GM23338 (cell line): ENCODE data around the gene ENTPD3. TPM values are rescaled to one million over a fixed set of nuclear protein-coding genes. Genes with fewer than 3 reads are reported as not detected.

Experiments used
- ATAC-seq: fragments of 200-7000 bp; cut with Tn5 transposase; 3 replicates; pipeline ENCODE4 v1.9.1; 2020
- DNase-seq: peaks from one replicate; pipeline ENCODE4 v3.0.0-alpha.2; 2015; ENCODE audit warnings: low spot score
- H2AFZ ChIP-seq: fragments of 200-600 bp; sonication (generic); 2 replicates; pipeline ENCODE4 v1.8.0; 2016; ENCODE audit warnings: antibody characterized with exemption, mild to moderate bottlenecking, moderate library complexity
- H3F3A ChIP-seq: fragments of 200-600 bp; sonication (generic); replicated peaks from 2 replicates; pipeline ENCODE4 v1.8.0; 2017; ENCODE audit warnings: antibody characterized with exemption, mixed run types, low read depth
- H3K27ac ChIP-seq: fragments of 200-600 bp; sonication (generic); 2 replicates; pipeline ENCODE4 v1.6.1; 2016; ENCODE audit warnings: low read depth
- H3K27me3 ChIP-seq: fragments of 200-600 bp; sonication (generic); 2 replicates; pipeline ENCODE4 v1.8.0; 2016; ENCODE audit warnings: mild to moderate bottlenecking, mixed run types, moderate library complexity; ENCODE audit not compliant: insufficient read depth
- H3K36me3 ChIP-seq: fragments of 200-600 bp; sonication (generic); 2 replicates; pipeline ENCODE4 v1.8.0; 2016; ENCODE audit warnings: mild to moderate bottlenecking; ENCODE audit not compliant: insufficient read depth
- H3K4me1 ChIP-seq: fragments of 200-600 bp; sonication (generic); 2 replicates; pipeline ENCODE4 v1.8.0; 2016; ENCODE audit warnings: mild to moderate bottlenecking, moderate library complexity; ENCODE audit not compliant: insufficient read depth
- H3K4me2 ChIP-seq: fragments of 200-600 bp; sonication (generic); 2 replicates; pipeline ENCODE4 v1.7.1; 2017; ENCODE audit warnings: mixed run types
- H3K4me3 ChIP-seq: fragments of 200-600 bp; sonication (generic); 2 replicates; pipeline ENCODE4 v1.6.1; 2016; ENCODE audit warnings: mixed run types
- H3K79me2 ChIP-seq: fragments of 200-600 bp; sonication (generic); replicated peaks from 2 replicates; pipeline ENCODE4 v1.8.0; 2017; ENCODE audit warnings: mild to moderate bottlenecking; ENCODE audit not compliant: insufficient read depth
- H3K9me2 ChIP-seq: fragments of 200-600 bp; sonication (generic); 2 replicates; pipeline ENCODE4 v1.8.0; 2017; ENCODE audit not compliant: insufficient read depth
- H4K20me1 ChIP-seq: fragments of 200-600 bp; sonication (generic); replicated peaks from 2 replicates; pipeline ENCODE4 v1.8.0; 2017; ENCODE audit warnings: mild to moderate bottlenecking; ENCODE audit not compliant: insufficient read depth
- H3K27ac Mint-ChIP-seq: 2 replicates; pipeline ENCODE4 v1.8.0; 2020; ENCODE audit warnings: inconsistent platforms, mild to moderate bottlenecking, moderate library complexity, mixed read lengths
- H3K27me3 Mint-ChIP-seq: 3 replicates; pipeline ENCODE4 v1.8.0; 2022; ENCODE audit warnings: low read depth, mild to moderate bottlenecking, moderate library complexity, mixed read lengths, inconsistent platforms; ENCODE audit not compliant: insufficient read depth, poor library complexity
- H3K36me3 Mint-ChIP-seq: 3 replicates; pipeline ENCODE4 v1.8.0; 2021; ENCODE audit warnings: low read depth, mild to moderate bottlenecking, inconsistent platforms, moderate library complexity, mixed read lengths
- H3K4me1 Mint-ChIP-seq: 3 replicates; pipeline ENCODE4 v1.8.0; 2020; ENCODE audit warnings: mild to moderate bottlenecking, inconsistent platforms, mixed read lengths
- H3K4me3 Mint-ChIP-seq: 3 replicates; pipeline ENCODE4 v1.8.0; 2021; ENCODE audit warnings: moderate library complexity, mild to moderate bottlenecking, inconsistent platforms, mixed read lengths
- H3K9me3 Mint-ChIP-seq: 3 replicates; pipeline ENCODE4 v1.8.0; 2020; ENCODE audit warnings: moderate library complexity, mild to moderate bottlenecking, inconsistent platforms, mixed read lengths
- ETS1 ChIP-seq: IDR thresholded peaks from 2 replicates; pipeline ENCODE4 v1.6.1; 2016; ENCODE audit warnings: antibody characterized with exemption
- EZH2 ChIP-seq: fragments of 200-600 bp; sonication (generic); IDR thresholded peaks from one replicate; pipeline ENCODE4 v1.8.0; 2017; ENCODE audit warnings: antibody characterized with exemption, mild to moderate bottlenecking, low read depth; ENCODE audit not compliant: unreplicated experiment
- EZH2phosphoT487 ChIP-seq: fragments of 200-600 bp; sonication (generic); IDR thresholded peaks from one replicate; pipeline ENCODE4 v1.8.1; 2018; ENCODE audit warnings: antibody characterized with exemption; ENCODE audit not compliant: unreplicated experiment
- JUNB ChIP-seq: IDR thresholded peaks from one replicate; pipeline ENCODE4 v1.6.1; 2016; ENCODE audit warnings: antibody characterized with exemption; ENCODE audit not compliant: unreplicated experiment
- NANOG ChIP-seq: IDR thresholded peaks from 2 replicates; pipeline ENCODE4 v1.6.1; 2016; ENCODE audit warnings: antibody characterized with exemption, borderline replicate concordance
- POLR2AphosphoS5 ChIP-seq: IDR thresholded peaks from 2 replicates; pipeline ENCODE4 v1.6.1; 2016; ENCODE audit warnings: antibody characterized with exemption, low read depth
- STAT1 ChIP-seq: IDR thresholded peaks from one replicate; pipeline ENCODE4 v1.6.1; 2016; ENCODE audit warnings: antibody characterized with exemption; ENCODE audit not compliant: unreplicated experiment
- ZNF114 ChIP-seq: fragments of 250-450 bp; sonication (Bioruptor Pico); IDR thresholded peaks from 2 replicates; pipeline ENCODE4 v1.5.0; 2020; ENCODE audit warnings: mild to moderate bottlenecking, moderate library complexity
- ZNF331 ChIP-seq: fragments of 250-450 bp; sonication (Bioruptor Pico); IDR thresholded peaks from 2 replicates; pipeline ENCODE4 v1.5.0; 2020; ENCODE audit warnings: low read depth, mild to moderate bottlenecking, moderate library complexity
- long read RNA-seq: library from polyadenylated mRNA; unstranded; transcript quantifications from one replicate; pipeline ENCODE4 v2.0.0, GENCODE V29; 2020; ENCODE audit not compliant: unreplicated experiment
- polyA plus RNA-seq: library from polyadenylated mRNA; unstranded; fragments of >200 nt; fragmentation: Nextera tagmentation; extraction: Ambion mirVana; gene quantifications from 2 replicates; pipeline ENCODE4 v1.2.1, GENCODE V29; 2016
- total RNA-seq: library from RNA; depleted of rRNA; stranded (reverse); fragments of >200 nt; shearing (Covaris generic); gene quantifications from 2 replicates; pipeline ENCODE4 v1.2.3, GENCODE V29; 2014; rRNA removed
- TF ChIP-seq, protein P1 (sequence below): fragments of 250-450 bp; sonication (Bioruptor Pico); IDR thresholded peaks from 2 replicates; pipeline ENCODE4 v1.5.0; 2020; ENCODE audit warnings: mild to moderate bottlenecking, moderate library complexity

Gene ENTPD3, protein sequence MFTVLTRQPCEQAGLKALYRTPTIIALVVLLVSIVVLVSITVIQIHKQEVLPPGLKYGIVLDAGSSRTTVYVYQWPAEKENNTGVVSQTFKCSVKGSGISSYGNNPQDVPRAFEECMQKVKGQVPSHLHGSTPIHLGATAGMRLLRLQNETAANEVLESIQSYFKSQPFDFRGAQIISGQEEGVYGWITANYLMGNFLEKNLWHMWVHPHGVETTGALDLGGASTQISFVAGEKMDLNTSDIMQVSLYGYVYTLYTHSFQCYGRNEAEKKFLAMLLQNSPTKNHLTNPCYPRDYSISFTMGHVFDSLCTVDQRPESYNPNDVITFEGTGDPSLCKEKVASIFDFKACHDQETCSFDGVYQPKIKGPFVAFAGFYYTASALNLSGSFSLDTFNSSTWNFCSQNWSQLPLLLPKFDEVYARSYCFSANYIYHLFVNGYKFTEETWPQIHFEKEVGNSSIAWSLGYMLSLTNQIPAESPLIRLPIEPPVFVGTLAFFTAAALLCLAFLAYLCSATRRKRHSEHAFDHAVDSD
- 0.63 and 0.74 TPM in 2 replicates for total RNA-seq
- polyA plus RNA-seq: 0.19 and 0.32 TPM in 2 replicates
- long read RNA-seq: 0 reads

DNA sequence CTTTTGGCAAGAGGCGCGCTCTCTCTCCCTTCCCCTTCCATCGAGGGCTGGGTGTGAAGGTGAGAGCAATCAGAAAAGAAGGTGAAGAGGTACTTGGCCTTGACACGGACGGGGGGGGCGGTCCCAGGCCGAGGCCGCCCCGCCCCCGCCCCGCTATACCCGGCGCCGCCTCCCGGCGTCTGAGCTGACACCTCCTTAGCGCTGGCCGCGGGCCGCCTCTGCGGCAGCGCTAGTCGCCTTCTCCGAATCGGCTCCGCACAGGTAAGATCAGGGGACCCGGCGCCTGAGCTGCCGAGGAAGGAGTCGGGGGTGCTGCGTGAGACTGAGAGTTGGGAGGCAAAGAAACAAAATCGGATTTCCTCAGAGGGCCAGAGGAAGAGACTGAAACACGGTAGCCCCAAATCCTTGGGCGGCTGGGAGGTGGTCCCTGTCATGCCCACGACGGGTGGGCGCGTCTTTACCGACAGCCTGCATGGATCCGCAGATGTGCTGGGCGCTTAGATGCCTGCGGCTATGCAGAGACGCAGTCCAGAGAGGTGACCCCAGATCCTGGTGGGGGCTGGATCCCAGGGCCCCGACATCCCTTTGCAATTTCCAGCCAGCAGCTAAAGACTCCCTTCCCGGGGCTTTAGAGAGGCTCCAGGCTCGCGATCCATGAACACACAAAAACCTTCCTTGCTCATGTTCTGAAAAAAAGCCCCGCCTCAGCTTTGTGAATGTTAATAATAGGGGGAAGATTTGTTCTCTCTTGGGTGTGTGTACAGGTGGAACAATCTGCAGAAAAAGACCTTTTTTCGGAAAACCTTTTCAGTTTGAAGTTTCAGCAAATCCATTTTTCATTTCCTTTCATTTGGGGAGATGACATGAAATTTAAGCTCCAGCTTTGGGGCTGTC, at the start of gene ENTPD3:
ENTPD3 (plus strand) TSS at position 184 of the 894 bp plus-strand sequence. CDS start 874 bp downstream, outside the sequence.
- TF ChIP-seq ETS1 (no peak), EZH2 (peak; percentile 33)
- Histone ChIP-seq H3K4me1 (peaks cover 9% of the 10 kb centered on the region), H3K27me3 (peaks cover 40% of the 10 kb centered on the region), H3K27ac (no peak within 1 kb of the TSS), H3K79me2 (no peaks in the 10 kb centered on the region), H2AFZ (peak within 1 kb of the TSS; percentile 100), H3K4me2 (peak within 1 kb of the TSS; percentile 96), H3F3A (no peaks in the 10 kb centered on the region; the same call in 1 of the 2 replicates), H3K9me2 (no peaks in the 10 kb centered on the region), H3K4me3 (peak within 1 kb of the TSS; percentile 88), H4K20me1 (no peaks in the 10 kb centered on the region), H3K36me3 (no peaks in the 10 kb centered on the region)
- Mint-ChIP-seq H3K4me3 (peak within 1 kb of the TSS; percentile 88), H3K4me1 (peaks cover 19% of the 10 kb centered on the region), H3K27ac (no peak within 1 kb of the TSS), H3K9me3 (no peaks in the 10 kb centered on the region), H3K27me3 (peaks cover 21% of the 10 kb centered on the region), H3K36me3 (no peaks in the 10 kb centered on the region)
- DNase-seq (peak; percentile 87), ATAC-seq (peak; percentile 97)

DNA sequence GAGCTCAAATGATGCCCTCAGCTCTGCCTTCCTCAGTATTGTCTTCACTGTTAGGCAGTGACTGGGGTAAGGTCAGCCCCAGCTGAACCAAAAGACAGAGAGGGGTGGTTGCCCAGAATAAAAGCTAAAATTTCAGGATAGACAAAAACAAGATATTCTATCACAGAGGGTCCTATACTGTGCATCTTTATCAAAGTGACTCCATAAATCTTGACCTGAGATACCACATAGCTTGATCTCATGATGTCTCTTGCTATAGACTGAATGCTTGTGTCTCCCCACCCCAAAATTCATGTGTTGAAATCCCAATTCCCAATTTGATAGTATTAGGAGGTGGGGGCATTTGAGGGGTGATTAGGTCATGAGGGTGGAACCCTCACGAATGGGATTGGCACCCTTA, 47.1 kb upstream of the ENTPD3 start:
- peaks cover 4% of the 10 kb centered on the region; the same call in 1 of the 2 replicates for H3K9me2 ChIP-seq
- no peak overlapping the region for H3K27ac ChIP-seq
- H3K27me3 ChIP-seq: no peaks in the 10 kb centered on the region
- no peaks in the 10 kb centered on the region for H3F3A ChIP-seq
- no peaks in the 10 kb centered on the region for H3K36me3 ChIP-seq
- H3K4me1 ChIP-seq: no peaks in the 10 kb centered on the region
- Mint-ChIP-seq H3K9me3 (no peaks in the 10 kb centered on the region), H3K4me1 (no peaks in the 10 kb centered on the region), H3K36me3 (no peaks in the 10 kb centered on the region), H3K27me3 (no peaks in the 10 kb centered on the region), H3K27ac (no peak overlapping the region), H3K4me3 (no peak overlapping the region)
- ATAC-seq: no peak
- no peak overlapping the region for H3K4me3 ChIP-seq
- DNase-seq: no peak
- H3K4me2 ChIP-seq: no peak overlapping the region
- H4K20me1 ChIP-seq: no peaks in the 10 kb centered on the region
- H2AFZ ChIP-seq: no peak overlapping the region
- H3K79me2 ChIP-seq: no peaks in the 10 kb centered on the region
- no peak for TF ChIP-seq ZNF331 (CRISPR knock-in tag)
- TF ChIP-seq POLR2AphosphoS5: no peak
- no peak for TF ChIP-seq ZNF114
- no peak for TF ChIP-seq NANOG
- TF ChIP-seq EZH2phosphoT487: no peak
- TF ChIP-seq, protein P1, sequence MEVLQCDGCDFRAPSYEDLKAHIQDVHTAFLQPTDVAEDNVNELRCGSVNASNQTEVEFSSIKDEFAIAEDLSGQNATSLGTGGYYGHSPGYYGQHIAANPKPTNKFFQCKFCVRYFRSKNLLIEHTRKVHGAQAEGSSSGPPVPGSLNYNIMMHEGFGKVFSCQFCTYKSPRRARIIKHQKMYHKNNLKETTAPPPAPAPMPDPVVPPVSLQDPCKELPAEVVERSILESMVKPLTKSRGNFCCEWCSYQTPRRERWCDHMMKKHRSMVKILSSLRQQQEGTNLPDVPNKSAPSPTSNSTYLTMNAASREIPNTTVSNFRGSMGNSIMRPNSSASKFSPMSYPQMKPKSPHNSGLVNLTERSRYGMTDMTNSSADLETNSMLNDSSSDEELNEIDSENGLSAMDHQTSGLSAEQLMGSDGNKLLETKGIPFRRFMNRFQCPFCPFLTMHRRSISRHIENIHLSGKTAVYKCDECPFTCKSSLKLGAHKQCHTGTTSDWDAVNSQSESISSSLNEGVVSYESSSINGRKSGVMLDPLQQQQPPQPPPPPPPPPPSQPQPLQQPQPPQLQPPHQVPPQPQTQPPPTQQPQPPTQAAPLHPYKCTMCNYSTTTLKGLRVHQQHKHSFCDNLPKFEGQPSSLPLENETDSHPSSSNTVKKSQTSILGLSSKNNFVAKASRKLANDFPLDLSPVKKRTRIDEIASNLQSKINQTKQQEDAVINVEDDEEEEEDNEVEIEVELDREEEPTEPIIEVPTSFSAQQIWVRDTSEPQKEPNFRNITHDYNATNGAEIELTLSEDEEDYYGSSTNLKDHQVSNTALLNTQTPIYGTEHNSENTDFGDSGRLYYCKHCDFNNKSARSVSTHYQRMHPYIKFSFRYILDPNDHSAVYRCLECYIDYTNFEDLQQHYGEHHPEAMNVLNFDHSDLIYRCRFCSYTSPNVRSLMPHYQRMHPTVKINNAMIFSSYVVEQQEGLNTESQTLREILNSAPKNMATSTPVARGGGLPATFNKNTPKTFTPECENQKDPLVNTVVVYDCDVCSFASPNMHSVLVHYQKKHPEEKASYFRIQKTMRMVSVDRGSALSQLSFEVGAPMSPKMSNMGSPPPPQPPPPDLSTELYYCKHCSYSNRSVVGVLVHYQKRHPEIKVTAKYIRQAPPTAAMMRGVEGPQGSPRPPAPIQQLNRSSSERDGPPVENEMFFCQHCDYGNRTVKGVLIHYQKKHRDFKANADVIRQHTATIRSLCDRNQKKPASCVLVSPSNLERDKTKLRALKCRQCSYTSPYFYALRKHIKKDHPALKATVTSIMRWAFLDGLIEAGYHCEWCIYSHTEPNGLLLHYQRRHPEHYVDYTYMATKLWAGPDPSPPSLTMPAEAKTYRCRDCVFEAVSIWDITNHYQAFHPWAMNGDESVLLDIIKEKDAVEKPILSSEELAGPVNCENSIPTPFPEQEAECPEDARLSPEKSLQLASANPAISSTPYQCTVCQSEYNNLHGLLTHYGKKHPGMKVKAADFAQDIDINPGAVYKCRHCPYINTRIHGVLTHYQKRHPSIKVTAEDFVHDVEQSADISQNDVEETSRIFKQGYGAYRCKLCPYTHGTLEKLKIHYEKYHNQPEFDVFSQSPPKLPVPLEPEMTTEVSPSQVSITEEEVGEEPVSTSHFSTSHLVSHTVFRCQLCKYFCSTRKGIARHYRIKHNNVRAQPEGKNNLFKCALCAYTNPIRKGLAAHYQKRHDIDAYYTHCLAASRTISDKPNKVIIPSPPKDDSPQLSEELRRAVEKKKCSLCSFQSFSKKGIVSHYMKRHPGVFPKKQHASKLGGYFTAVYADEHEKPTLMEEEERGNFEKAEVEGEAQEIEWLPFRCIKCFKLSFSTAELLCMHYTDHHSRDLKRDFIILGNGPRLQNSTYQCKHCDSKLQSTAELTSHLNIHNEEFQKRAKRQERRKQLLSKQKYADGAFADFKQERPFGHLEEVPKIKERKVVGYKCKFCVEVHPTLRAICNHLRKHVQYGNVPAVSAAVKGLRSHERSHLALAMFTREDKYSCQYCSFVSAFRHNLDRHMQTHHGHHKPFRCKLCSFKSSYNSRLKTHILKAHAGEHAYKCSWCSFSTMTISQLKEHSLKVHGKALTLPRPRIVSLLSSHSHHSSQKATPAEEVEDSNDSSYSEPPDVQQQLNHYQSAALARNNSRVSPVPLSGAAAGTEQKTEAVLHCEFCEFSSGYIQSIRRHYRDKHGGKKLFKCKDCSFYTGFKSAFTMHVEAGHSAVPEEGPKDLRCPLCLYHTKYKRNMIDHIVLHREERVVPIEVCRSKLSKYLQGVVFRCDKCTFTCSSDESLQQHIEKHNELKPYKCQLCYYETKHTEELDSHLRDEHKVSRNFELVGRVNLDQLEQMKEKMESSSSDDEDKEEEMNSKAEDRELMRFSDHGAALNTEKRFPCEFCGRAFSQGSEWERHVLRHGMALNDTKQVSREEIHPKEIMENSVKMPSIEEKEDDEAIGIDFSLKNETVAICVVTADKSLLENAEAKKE (CRISPR knock-in tag): no peak
- TF ChIP-seq STAT1: no peak
- no peak for TF ChIP-seq JUNB
- no peak for TF ChIP-seq ETS1
